Lower leg skin (tissue), 4 donors: ENCODE results near the gene GRIN2A. TPM values are rescaled to one million over a fixed set of nuclear protein-coding genes. Genes with fewer than 3 reads are reported as not detected.

Source experiments
- DNase-seq, 2 donors: peaks; one replicate each; pipeline ENCODE4 v3.0.0-alpha.2; 2019; ENCODE audit warnings: low spot score in 2 of 2
- H3K4me3 ChIP-seq: fragments of 200-600 bp; sonication (generic); 2 replicates; pipeline ENCODE4 v1.5.1; 2017; ENCODE audit warnings: mild to moderate bottlenecking, low read depth; ENCODE audit not compliant: poor library complexity, severe bottlenecking
- POLR2A ChIP-seq, 2 donors: fragments of 450-650 bp; IDR thresholded peaks; one replicate each; pipeline ENCODE4 v1.6.1; 2016 to 2017; ENCODE audit warnings: antibody characterized with exemption in 2 of 2, mild to moderate bottlenecking in 1 of 2, moderate library complexity in 1 of 2
- WGBS, 2 donors: methylation state at CpG; one replicate each; pipeline ENCODE4 v1.1.5; 2018; 5-methylcytosine and 5-hydroxymethylcytosine counted together
- intact Hi-C: fragments of 100-400 bp; cut with DNase I; formaldehyde crosslinking; loops from one replicate; pipeline ENCODE4 v1.15.0; 2023; ENCODE audit warnings: low total_unique reads
- total RNA-seq, 4 donors: library from RNA; depleted of rRNA; stranded (reverse); fragments of >200 nt; gene quantifications; one replicate each; pipeline ENCODE4 v1.1.0, GENCODE V29; 2016
- TF ChIP-seq, protein P1 (sequence below), 3 donors: fragments of 450-650 bp; IDR thresholded peaks; one replicate each; pipeline ENCODE4 v1.5.1; 2016; ENCODE audit warnings: antibody characterized with exemption in 3 of 3, mild to moderate bottlenecking in 3 of 3, moderate library complexity in 2 of 3

The GRIN2A gene
- total RNA-seq, 4 donors from 2014 or later, result 0.30 to 1.7 (median 0.73) TPM

DNA sequence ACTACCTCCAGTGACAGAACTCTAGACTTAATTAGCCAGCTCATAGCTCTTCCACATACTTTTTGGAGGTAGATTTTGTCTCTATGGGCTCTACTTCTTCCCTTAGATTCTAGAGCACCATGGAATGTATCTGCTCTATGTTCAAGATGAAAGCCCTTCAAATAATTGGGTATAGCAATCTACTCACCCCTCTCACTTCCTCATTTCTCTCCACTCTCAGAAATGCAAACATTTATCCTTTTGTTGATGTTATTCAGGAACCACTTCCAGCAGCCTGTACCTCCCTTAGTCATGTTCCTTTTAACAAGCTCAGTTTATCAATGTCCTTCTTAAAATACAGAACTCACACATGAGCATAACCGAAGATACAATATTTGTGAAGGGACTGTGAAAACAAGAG lies 78.5 kb downstream of the GRIN2A start:
- 89 to 94% methylated on average over 1 of the region's 1 CpG for WGBS, 2 donors
- DNase-seq, result no peak
- no peak overlapping the region for H3K4me3 ChIP-seq
- TF ChIP-seq, protein P1, sequence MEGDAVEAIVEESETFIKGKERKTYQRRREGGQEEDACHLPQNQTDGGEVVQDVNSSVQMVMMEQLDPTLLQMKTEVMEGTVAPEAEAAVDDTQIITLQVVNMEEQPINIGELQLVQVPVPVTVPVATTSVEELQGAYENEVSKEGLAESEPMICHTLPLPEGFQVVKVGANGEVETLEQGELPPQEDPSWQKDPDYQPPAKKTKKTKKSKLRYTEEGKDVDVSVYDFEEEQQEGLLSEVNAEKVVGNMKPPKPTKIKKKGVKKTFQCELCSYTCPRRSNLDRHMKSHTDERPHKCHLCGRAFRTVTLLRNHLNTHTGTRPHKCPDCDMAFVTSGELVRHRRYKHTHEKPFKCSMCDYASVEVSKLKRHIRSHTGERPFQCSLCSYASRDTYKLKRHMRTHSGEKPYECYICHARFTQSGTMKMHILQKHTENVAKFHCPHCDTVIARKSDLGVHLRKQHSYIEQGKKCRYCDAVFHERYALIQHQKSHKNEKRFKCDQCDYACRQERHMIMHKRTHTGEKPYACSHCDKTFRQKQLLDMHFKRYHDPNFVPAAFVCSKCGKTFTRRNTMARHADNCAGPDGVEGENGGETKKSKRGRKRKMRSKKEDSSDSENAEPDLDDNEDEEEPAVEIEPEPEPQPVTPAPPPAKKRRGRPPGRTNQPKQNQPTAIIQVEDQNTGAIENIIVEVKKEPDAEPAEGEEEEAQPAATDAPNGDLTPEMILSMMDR (IDR thresholded peaks at IDR 0.05), result no peak
- TF ChIP-seq POLR2A (IDR thresholded peaks at IDR 0.05), result no peak
- intact Hi-C loops, result no loop called here

DNA sequence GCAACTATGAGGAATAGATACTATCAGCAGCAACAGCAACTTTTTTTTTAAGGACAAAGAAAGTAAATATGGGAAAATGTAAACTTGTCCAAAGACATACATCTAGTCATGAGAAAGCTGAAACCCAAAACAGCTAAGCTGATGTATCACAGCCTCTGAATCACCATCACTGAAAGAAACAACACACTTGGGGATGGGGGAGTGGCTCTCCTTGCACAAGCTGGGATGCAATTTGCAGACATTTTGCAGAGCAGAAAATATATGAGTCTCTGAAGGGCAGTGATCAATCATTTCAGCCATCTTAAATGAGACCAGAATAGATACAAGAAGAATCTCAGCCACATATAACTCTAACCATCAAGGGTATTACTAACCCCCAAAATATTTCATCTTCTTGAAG lies 79.1 kb downstream of the GRIN2A start:
- H3K4me3 ChIP-seq, result no peak overlapping the region
- TF ChIP-seq, protein P1 (IDR thresholded peaks at IDR 0.05), result no peak
- no peak for TF ChIP-seq POLR2A (IDR thresholded peaks at IDR 0.05)
- intact Hi-C loops, result no loop called here
- DNase-seq, result no peak

DNA sequence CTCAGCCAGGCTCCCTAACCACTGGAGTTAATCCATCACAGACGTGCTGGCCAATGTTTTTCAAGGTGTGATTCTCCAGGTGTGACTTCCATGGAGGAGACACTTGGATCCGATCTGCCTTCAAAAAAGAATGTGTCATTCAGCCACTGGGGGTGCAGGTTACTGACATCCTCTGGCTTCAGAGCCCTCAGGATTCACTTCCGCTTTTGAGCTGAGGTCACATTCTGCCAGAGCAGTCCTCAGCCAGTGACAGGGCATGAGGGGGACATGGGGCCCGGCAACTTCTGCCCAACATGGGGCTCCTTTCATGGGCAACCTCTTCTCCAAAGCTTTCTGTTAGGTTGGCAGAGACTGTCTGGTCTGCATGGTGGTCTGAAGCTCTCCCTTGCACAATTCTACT lies 81.4 kb downstream of the GRIN2A start:
- no peak overlapping the region for H3K4me3 ChIP-seq
- no peak for DNase-seq
- WGBS, 2 donors, result 64 to 77% methylated on average over 4 of the region's 4 CpGs
- intact Hi-C loops, result no loop called here
- no peak for TF ChIP-seq POLR2A (IDR thresholded peaks at IDR 0.05)
- TF ChIP-seq, protein P1 (IDR thresholded peaks at IDR 0.05), result no peak

DNA sequence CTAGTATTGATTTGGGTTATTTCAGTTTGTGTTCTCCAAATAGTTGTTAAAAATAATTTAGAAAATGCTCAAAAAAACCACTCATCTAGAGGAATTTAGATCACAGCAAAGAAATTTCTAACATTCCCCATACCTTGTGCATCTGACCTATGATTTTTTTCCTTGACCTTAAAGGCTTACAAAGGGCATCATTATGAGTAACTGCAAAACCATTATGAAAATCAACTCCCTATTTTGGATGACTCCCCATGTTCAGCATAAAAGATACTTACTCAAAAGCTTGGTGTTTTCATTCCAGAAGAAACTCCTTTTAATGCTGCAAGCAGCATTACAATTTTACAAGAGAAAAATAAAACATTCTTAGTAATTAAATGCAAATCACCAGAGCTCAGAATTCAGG lies 83.2 kb downstream of the GRIN2A start:
- DNase-seq, result no peak
- intact Hi-C loops, result no loop called here
- no peak for TF ChIP-seq POLR2A (IDR thresholded peaks at IDR 0.05)
- TF ChIP-seq, protein P1 (IDR thresholded peaks at IDR 0.05), result no peak
- H3K4me3 ChIP-seq, result no peak overlapping the region

DNA sequence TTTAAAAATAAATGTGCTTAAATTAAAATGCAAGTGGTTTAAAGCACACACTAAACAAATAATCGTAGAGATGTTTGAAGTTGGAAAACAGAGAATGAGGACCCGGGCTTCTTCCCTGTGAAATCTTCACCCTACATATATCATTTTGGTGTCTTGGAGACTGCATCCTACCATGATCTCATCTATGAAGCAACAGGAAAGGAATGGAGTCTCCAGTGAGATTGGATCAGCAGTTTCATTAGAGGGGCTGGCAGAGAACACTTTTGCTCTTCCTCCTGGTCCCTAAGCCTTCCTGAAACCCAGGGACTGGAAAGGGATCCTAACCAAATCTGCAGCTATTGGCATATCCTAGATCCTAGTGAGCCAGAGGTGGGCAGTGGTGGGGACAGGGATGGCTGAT lies 85.0 kb downstream of the GRIN2A start:
- TF ChIP-seq, protein P1 (IDR thresholded peaks at IDR 0.05), result no peak
- no peak for TF ChIP-seq POLR2A (IDR thresholded peaks at IDR 0.05)
- intact Hi-C loops, result no loop called here
- no peak for DNase-seq
- 68 to 75% methylated on average over 2 of the region's 2 CpGs for WGBS, 2 donors
- H3K4me3 ChIP-seq, result no peak overlapping the region

DNA sequence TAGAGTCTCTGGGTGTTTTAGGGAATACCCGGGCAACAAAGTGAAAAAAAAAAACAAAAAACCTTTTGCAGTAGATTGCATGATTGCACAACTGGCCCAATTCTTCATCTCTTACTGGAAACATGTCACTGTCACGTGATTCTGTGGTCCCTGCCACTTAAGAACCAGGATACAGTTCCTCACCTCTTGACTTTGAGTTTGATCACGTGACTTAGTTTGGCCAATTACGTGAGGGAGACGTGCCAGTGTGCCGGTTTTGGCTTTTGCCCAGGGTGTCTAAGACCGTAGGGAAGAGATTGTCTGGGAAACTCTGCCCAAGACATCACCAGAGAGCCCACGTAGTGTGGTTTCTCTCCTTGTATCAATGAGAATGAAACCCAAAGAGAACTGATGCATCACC lies 88.7 kb downstream of the GRIN2A start:
- TF ChIP-seq, protein P1 (IDR thresholded peaks at IDR 0.05), result no peak
- no peak for TF ChIP-seq POLR2A (IDR thresholded peaks at IDR 0.05)
- intact Hi-C loops, result no loop called here
- no peak for DNase-seq
- WGBS, 2 donors, result 76 to 84% methylated on average over 8 of the region's 8 CpGs
- no peak overlapping the region for H3K4me3 ChIP-seq
